SK-N-SH (cell line): ENCODE data around the gene CATSPERD. TPM values are rescaled to one million over a fixed set of nuclear protein-coding genes. Genes with fewer than 3 reads are reported as not detected.
"Not testable (repeated sequence)": the region's sequence is repeated elsewhere in the genome, so short reads cannot be mapped to it uniquely, and the experiment has no call there.

ENCODE experiments used
- CTCF ChIA-PET: fragments of 300-600, 350-600 bp; formaldehyde crosslinking; extraction: SDS; loops from one replicate; lab custom pipeline; 2021; lab: Yijun Ruan, JAX
- POLR2A ChIA-PET: fragments of 350-600 bp; sonication (Branson Sonifier 250); formaldehyde crosslinking; extraction: SDS; loops from one replicate; lab custom pipeline; 2020; ENCODE audit warnings: antibody characterized with exemption, inconsistent platforms; lab: Yijun Ruan, JAX
- DNase-seq: peaks from one replicate; pipeline ENCODE4 v3.0.0; 2012
- H2AFZ ChIP-seq: fragments of 200-600 bp; sonication (generic); 2 replicates; pipeline ENCODE4 v1.8.1; 2016; ENCODE audit warnings: antibody characterized with exemption, mild to moderate bottlenecking, low read depth
- H3F3A ChIP-seq: fragments of 200-600 bp; sonication (generic); replicated peaks from 2 replicates; pipeline ENCODE3; 2016; ENCODE audit warnings: antibody characterized with exemption, mild to moderate bottlenecking; ENCODE audit not compliant: insufficient read depth
- H3K27ac ChIP-seq, 2 experiments: fragments of 200-500 bp in 1 of 2; fragments of 200-600 bp in 1 of 2; sonication (Bioruptor generic) in 1 of 2; sonication (generic), shearing (Covaris generic) in 1 of 2; 2 replicates each; pipeline versions ENCODE4 v1.5.1 to v1.6.1; 2014 to 2016; ENCODE audit warnings: low read depth in 2 of 2, inconsistent platforms in 1 of 2, low read length in 1 of 2, mild to moderate bottlenecking in 1 of 2, mixed read lengths in 1 of 2
- H3K27me3 ChIP-seq: fragments of 200-600 bp; sonication (generic), shearing (Covaris generic); 2 replicates; pipeline ENCODE4 v1.6.1; 2016; ENCODE audit warnings: mixed run types; ENCODE audit not compliant: insufficient read depth
- H3K36me3 ChIP-seq, 2 experiments: fragments of 200-500 bp in 1 of 2; fragments of 200-600 bp in 1 of 2; sonication (Bioruptor generic) in 1 of 2; sonication (generic) in 1 of 2; replicated peaks in 1 of 2; 2 replicates each; pipeline versions ENCODE3 to v1.5.1; 2014 to 2016; ENCODE audit warnings: low read length in 1 of 2, mild to moderate bottlenecking in 1 of 2; ENCODE audit not compliant: insufficient read depth in 2 of 2, control insufficient read depth in 1 of 2
- H3K4me1 ChIP-seq, 2 experiments: fragments of 200-500 bp in 1 of 2; fragments of 200-600 bp in 1 of 2; sonication (Bioruptor generic) in 1 of 2; sonication (generic), shearing (Covaris generic) in 1 of 2; 2 replicates each; pipeline versions ENCODE4 v1.5.1 to v1.6.1; 2014 to 2016; ENCODE audit warnings: low read depth in 1 of 2, low read length in 1 of 2, mixed run types in 1 of 2; ENCODE audit not compliant: insufficient read depth in 2 of 2, control insufficient read depth in 1 of 2
- H3K4me2 ChIP-seq: fragments of 200-600 bp; sonication (generic), shearing (Covaris generic); 2 replicates; pipeline ENCODE4 v1.6.1; 2017; ENCODE audit warnings: mixed run types
- H3K4me3 ChIP-seq, 2 experiments: fragments of 200-500 bp in 1 of 2; fragments of 200-600 bp in 1 of 2; sonication (Bioruptor generic) in 1 of 2; sonication (generic), shearing (Covaris generic) in 1 of 2; 2 replicates each; pipeline versions ENCODE4 v1.5.1 to v1.8.1; 2014 to 2016; ENCODE audit warnings: low read depth in 2 of 2, inconsistent platforms in 1 of 2, low read length in 1 of 2, mild to moderate bottlenecking in 1 of 2, mixed read lengths in 1 of 2, moderate library complexity in 1 of 2
- H3K79me2 ChIP-seq: fragments of 200-600 bp; sonication (generic); 2 replicates; pipeline ENCODE4 v1.8.1; 2017; ENCODE audit warnings: mild to moderate bottlenecking; ENCODE audit not compliant: insufficient read depth
- H3K9ac ChIP-seq: fragments of 200-600 bp; sonication (generic); 2 replicates; pipeline ENCODE4 v1.6.1; 2017; ENCODE audit warnings: mixed run types
- H3K9me2 ChIP-seq: fragments of 200-600 bp; sonication (generic); 2 replicates; pipeline ENCODE4 v1.6.1; 2017; ENCODE audit warnings: mixed run types
- H3K9me3 ChIP-seq: fragments of 200-600 bp; sonication (generic); 2 replicates; pipeline ENCODE4 v1.6.1; 2017; ENCODE audit warnings: mixed run types, mild to moderate bottlenecking, moderate library complexity
- H4K20me1 ChIP-seq: fragments of 200-600 bp; sonication (generic); 2 replicates; pipeline ENCODE4 v1.6.1; 2017; ENCODE audit warnings: mild to moderate bottlenecking, mixed run types; ENCODE audit not compliant: insufficient read depth
- ELF1 ChIP-seq: IDR thresholded peaks from 2 replicates; pipeline ENCODE4 v1.4.0; 2012
- EP300 ChIP-seq, 2 experiments: IDR thresholded peaks; 2 replicates each; pipeline versions ENCODE4 v1.4.0 to v1.6.1; 2012; ENCODE audit warnings: borderline replicate concordance in 1 of 2, low read depth in 1 of 2, low read length in 1 of 2
- FOSL2 ChIP-seq: IDR thresholded peaks from 2 replicates; pipeline ENCODE4 v1.4.0; 2012; ENCODE audit warnings: low read depth, mild to moderate bottlenecking, moderate library complexity, borderline replicate concordance
- GATA2 ChIP-seq: sonication (generic); formaldehyde crosslinking; IDR thresholded peaks from 2 replicates; pipeline ENCODE4 v1.5.0; 2020; ENCODE audit warnings: mild to moderate bottlenecking, missing genetic modification reagents
- JUND ChIP-seq: IDR thresholded peaks from 2 replicates; pipeline ENCODE4 v1.4.0; 2012
- MAX ChIP-seq: IDR thresholded peaks from 2 replicates; pipeline ENCODE4 v1.4.0; 2012; ENCODE audit warnings: low read depth
- MEF2A ChIP-seq: IDR thresholded peaks from 2 replicates; pipeline ENCODE4 v1.4.0; 2012; ENCODE audit warnings: low read depth, borderline replicate concordance
- MXI1 ChIP-seq: IDR thresholded peaks from 2 replicates; pipeline ENCODE4 v1.6.1; 2012; ENCODE audit warnings: mild to moderate bottlenecking, low read depth, low read length, improper control_type of control experiment
- NFIC ChIP-seq: IDR thresholded peaks from 2 replicates; pipeline ENCODE4 v1.4.0; 2012; ENCODE audit warnings: borderline replicate concordance
- PBX3 ChIP-seq: IDR thresholded peaks from 2 replicates; pipeline ENCODE4; 2012
- POLR2AphosphoS5 ChIP-seq: IDR thresholded peaks from 2 replicates; pipeline ENCODE4 v1.6.1; 2012; ENCODE audit warnings: low read depth, low read length
- RCOR1 ChIP-seq: fragments of 150-350 bp; IDR thresholded peaks from 2 replicates; pipeline ENCODE4 v1.6.1; 2017; ENCODE audit warnings: antibody characterized with exemption, low read length
- SIN3A ChIP-seq: IDR thresholded peaks from 2 replicates; pipeline ENCODE4 v1.6.1; 2012; ENCODE audit warnings: low read depth, mild to moderate bottlenecking, low read length, moderate library complexity, borderline replicate concordance
- SMC3 ChIP-seq: IDR thresholded peaks from 2 replicates; pipeline ENCODE4 v1.6.1; 2012; ENCODE audit warnings: low read depth, low read length, improper control_type of control experiment
- TAF1 ChIP-seq: IDR thresholded peaks from 2 replicates; pipeline ENCODE4 v1.6.1; 2012; ENCODE audit warnings: low read depth, mild to moderate bottlenecking, low read length, moderate library complexity, borderline replicate concordance
- TCF12 ChIP-seq: IDR thresholded peaks from 2 replicates; pipeline ENCODE4 v1.4.0; 2012
- USF1 ChIP-seq: IDR thresholded peaks from 2 replicates; pipeline ENCODE4 v1.4.0; 2012; ENCODE audit warnings: low read depth, borderline replicate concordance
- WGBS: methylation state at CpG from one replicate; pipeline ENCODE4 v1.1.6; 2017; ENCODE audit warnings: low lambda C conversion rate; 5-methylcytosine and 5-hydroxymethylcytosine counted together
- polyA plus RNA-seq, 3 experiments: library from polyadenylated mRNA; depleted of rRNA; stranded (reverse); fragments of >200 nt; gene quantifications; 2 replicates each; pipeline ENCODE4 v1.2.3, GENCODE V29; 2012

Gene CATSPERD
- polyA plus RNA-seq, 1 of the 3 experiments (the other 2 are of a cell fraction): not detected

GRCh38 chr19:5700455-5701092, 19.9 kb upstream of the CATSPERD start:
- Histone ChIP-seq H3K9me3 (no peaks in the 10 kb centered on the region), H3K4me3 (no peak overlapping the region), H3K36me3 (peaks cover 14 to 52% of the 10 kb centered on the region in 2 experiments), H3K27ac (no peak overlapping the region), H3K4me1 (peaks cover 0 to 4% of the 10 kb centered on the region in 2 experiments; a peak in 1 of 4 replicates), H3K27me3 (no peaks in the 10 kb centered on the region), H3K79me2 (peaks cover 8% of the 10 kb centered on the region; the same call in 1 of the 2 replicates), H3K9ac (no peak overlapping the region), H4K20me1 (peaks cover 15% of the 10 kb centered on the region), H3F3A (peaks cover 23% of the 10 kb centered on the region), H2AFZ (no peak overlapping the region), H3K9me2 (no peaks in the 10 kb centered on the region), H3K4me2 (no peak overlapping the region)
- CTCF ChIA-PET: interaction anchor here (1.5 kb wide), 1 partner anchor 11 kb away, joined by 7 read pairs; the partner anchor contains the start of gene RPL36
- DNase-seq: no peak
- POLR2A ChIA-PET: interaction anchor here (1.0 to 1.5 kb wide), 3 partner anchors 9 to 19 kb away, joined by 3 to 4 read pairs (median 3); partner anchors contain the start of genes CATSPERD, LONP1 and RPL36
- WGBS: 97% methylated on average over 18 of the region's 22 CpGs
- TF ChIP-seq USF1 (no peak), ELF1 (no peak)

- H3K4me1 ChIP-seq, CTCF ChIA-PET, H3K27ac ChIP-seq, H3K4me3 ChIP-seq, H3K9ac ChIP-seq, H2AFZ ChIP-seq, POLR2A ChIA-PET, H3K4me2 ChIP-seq, H3K9me3 ChIP-seq, H3K79me2 ChIP-seq, H3K27me3 ChIP-seq, H3K9me2 ChIP-seq, H4K20me1 ChIP-seq, DNase-seq: not testable (repeated sequence)
- Histone ChIP-seq H3K36me3 (peaks cover 20 to 49% of the 10 kb centered on the region in 2 experiments), H3F3A (peaks cover 17% of the 10 kb centered on the region)
- WGBS: no CpG with 5 or more reads among the region's 28 CpGs
Measured at GRCh38 chr19:5702053-5702410, 18.4 kb upstream of the CATSPERD start.

GRCh38 chr19:5703819-5704818, 16.3 kb upstream of the CATSPERD start:
- no peaks in the 10 kb centered on the region for H3K4me1 ChIP-seq
- no peak overlapping the region for H3K4me2 ChIP-seq
- ChIA-PET POLR2A (interaction anchor here (1.8 kb wide), 1 partner anchor 16 kb away, joined by 4 read pairs; the partner anchor contains the start of genes CATSPERD and LONP1), CTCF (interaction anchor here (0.8 to 1.3 kb wide), 2 partner anchors 13 to 14 kb away, joined by 3 read pairs; partner anchors contain the start of gene RPL36)
- H3K9me2 ChIP-seq: no peaks in the 10 kb centered on the region
- peaks cover 20 to 44% of the 10 kb centered on the region in 2 experiments for H3K36me3 ChIP-seq
- DNase-seq: no peak
- H2AFZ ChIP-seq: no peak overlapping the region
- peaks cover 11% of the 10 kb centered on the region for H3F3A ChIP-seq
- peaks cover 8% of the 10 kb centered on the region; the same call in 1 of the 2 replicates for H3K79me2 ChIP-seq
- H3K27ac ChIP-seq: no peak overlapping the region
- no peaks in the 10 kb centered on the region for H3K27me3 ChIP-seq
- H3K4me3 ChIP-seq: no peak overlapping the region
- H4K20me1 ChIP-seq: no peaks in the 10 kb centered on the region
- no peaks in the 10 kb centered on the region for H3K9me3 ChIP-seq
- WGBS: 97% methylated on average over 18 of the region's 40 CpGs
- no peak overlapping the region for H3K9ac ChIP-seq
- TF ChIP-seq TCF12: no peak
- TF ChIP-seq FOSL2: no peak
- TF ChIP-seq POLR2AphosphoS5: no peak; the same call in 1 of the 2 replicates
- no peak for TF ChIP-seq MAX
- no peak for TF ChIP-seq SIN3A
- no peak for TF ChIP-seq TAF1
- TF ChIP-seq MXI1: no peak
- TF ChIP-seq EP300 (IDR thresholded peaks at IDR 0.05; ENCODE audit: borderline replicate concordance in 1 of 2, low read depth in 1 of 2, low read length in 1 of 2): no peak
- TF ChIP-seq SMC3: no peak
- no peak for TF ChIP-seq MEF2A
- TF ChIP-seq NFIC: no peak
- TF ChIP-seq PBX3: no peak
- TF ChIP-seq USF1: no peak
- TF ChIP-seq RCOR1: no peak
- TF ChIP-seq GATA2 (CRISPR knock-in tag): no peak
- TF ChIP-seq JUND: no peak
